Measurements from ENCODE around the gene ADGRL1. TPM values are rescaled to one million over a fixed set of nuclear protein-coding genes. Genes with fewer than 3 reads are reported as not detected.

ADGRL1 gene
- total and polyA plus RNA-seq, 2 donors (not counting 1 experiment from before 2014, with no cell fraction given): 0.64 to 1.8 TPM

DNA sequence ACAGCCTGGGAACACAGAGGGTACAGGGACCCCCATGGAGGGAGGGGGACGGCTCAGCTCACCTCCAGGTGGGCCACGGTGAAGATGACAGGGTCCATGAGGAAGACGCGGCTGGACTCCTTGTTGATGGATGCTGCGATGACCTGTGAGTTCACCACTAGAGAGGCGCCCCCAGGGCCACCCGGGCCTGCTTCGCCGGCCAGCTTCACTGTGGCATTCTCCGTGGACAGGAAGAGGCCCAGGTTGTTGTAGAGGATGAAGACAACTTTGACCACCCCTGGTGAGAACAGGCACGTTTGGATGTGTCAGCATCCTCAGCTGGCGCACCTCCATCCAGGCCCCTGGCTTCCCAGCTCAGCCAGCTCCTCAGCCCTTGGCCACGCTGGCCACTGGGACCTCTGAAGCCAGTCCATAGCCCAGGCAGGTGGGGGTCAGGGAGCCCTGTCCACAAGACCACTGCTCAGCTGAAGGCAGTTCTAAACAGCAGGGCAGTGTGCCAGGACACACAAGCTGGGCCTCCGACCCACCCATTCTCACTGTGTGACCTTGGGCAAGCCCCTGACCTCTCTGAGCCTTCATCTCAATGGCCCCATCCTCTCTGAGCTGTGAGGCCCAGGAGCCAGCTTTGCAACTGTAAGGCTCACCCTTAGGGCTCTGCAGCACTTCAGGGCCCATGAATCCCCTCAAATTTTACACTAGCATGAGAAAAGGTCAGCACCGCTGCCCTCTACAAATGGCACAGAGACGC, 47.5 kb downstream of the ADGRL1 start:
- CTCF ChIA-PET: interaction anchor here (0.6 to 1.5 kb wide), 4 partner anchors 11 to 320 kb away, joined by 3 to 5 read pairs (median 3); partner anchors contain the start of gene ASF1B
- H3K9me3 Mint-ChIP-seq (ENCODE audit: insufficient read depth): no peaks in the 10 kb centered on the region
- TF ChIP-seq EZH2 (IDR thresholded peaks at IDR 0.05; ENCODE audit: borderline replicate concordance, insufficient read depth, low read depth, low read length, poor library complexity, severe bottlenecking): no peak
- TF ChIP-seq, protein P1, sequence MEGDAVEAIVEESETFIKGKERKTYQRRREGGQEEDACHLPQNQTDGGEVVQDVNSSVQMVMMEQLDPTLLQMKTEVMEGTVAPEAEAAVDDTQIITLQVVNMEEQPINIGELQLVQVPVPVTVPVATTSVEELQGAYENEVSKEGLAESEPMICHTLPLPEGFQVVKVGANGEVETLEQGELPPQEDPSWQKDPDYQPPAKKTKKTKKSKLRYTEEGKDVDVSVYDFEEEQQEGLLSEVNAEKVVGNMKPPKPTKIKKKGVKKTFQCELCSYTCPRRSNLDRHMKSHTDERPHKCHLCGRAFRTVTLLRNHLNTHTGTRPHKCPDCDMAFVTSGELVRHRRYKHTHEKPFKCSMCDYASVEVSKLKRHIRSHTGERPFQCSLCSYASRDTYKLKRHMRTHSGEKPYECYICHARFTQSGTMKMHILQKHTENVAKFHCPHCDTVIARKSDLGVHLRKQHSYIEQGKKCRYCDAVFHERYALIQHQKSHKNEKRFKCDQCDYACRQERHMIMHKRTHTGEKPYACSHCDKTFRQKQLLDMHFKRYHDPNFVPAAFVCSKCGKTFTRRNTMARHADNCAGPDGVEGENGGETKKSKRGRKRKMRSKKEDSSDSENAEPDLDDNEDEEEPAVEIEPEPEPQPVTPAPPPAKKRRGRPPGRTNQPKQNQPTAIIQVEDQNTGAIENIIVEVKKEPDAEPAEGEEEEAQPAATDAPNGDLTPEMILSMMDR (IDR thresholded peaks at IDR 0.05): no peak
- Histone ChIP-seq H4K20me1 (ENCODE audit: control insufficient read depth, insufficient read depth, low read length, poor library complexity, severe bottlenecking) (no peaks in the 10 kb centered on the region), H3K27me3 (replicated peaks in 1 of 4; ENCODE audit: control extremely low read depth in 1 of 4, control insufficient read depth in 3 of 4, insufficient read depth in 4 of 4, low read length in 3 of 4) (peaks cover 0 to 2% (median 0%) of the 10 kb centered on the region in 4 experiments), H3K4me2 (replicated peaks; ENCODE audit: low read depth, low read length, poor library complexity, severe bottlenecking) (no peak overlapping the region), H3K27ac (ENCODE audit: low read length in 2 of 2) (no peak overlapping the region), H3K79me2 (ENCODE audit: control insufficient read depth, insufficient read depth, low read length) (no peaks in the 10 kb centered on the region), H2AFZ (ENCODE audit: insufficient read depth, low read depth, low read length, poor library complexity, severe bottlenecking) (no peak overlapping the region), H3K4me1 (ENCODE audit: control insufficient read depth in 2 of 2, insufficient read depth in 2 of 2, low read length in 2 of 2) (no peaks in the 10 kb centered on the region), H3K4me3 (ENCODE audit: control extremely low read depth in 1 of 5, extremely low read depth in 1 of 5, insufficient read depth in 1 of 5, low read depth in 2 of 5, low read length in 4 of 5) (no peak overlapping the region), H3K9ac (ENCODE audit: low read length) (no peak overlapping the region), H3K9me3 (ENCODE audit: control extremely low read depth in 1 of 3, control insufficient read depth in 2 of 3, insufficient read depth in 1 of 3, low read length in 2 of 3) (no peaks in the 10 kb centered on the region), H3K36me3 (replicated peaks in 1 of 2; ENCODE audit: control extremely low read depth in 1 of 2, control insufficient read depth in 1 of 2, extremely low read depth in 1 of 2, insufficient read depth in 2 of 2, low read length in 1 of 2) (no peaks in the 10 kb centered on the region)
- POLR2A ChIA-PET: no interaction called here
- H3K4me1 Mint-ChIP-seq: no peaks in the 10 kb centered on the region
- H3K4me3 Mint-ChIP-seq: no peak overlapping the region
- no peak for DNase-seq
- no peak overlapping the region for H3K27ac Mint-ChIP-seq
- 95% methylated on average over 15 of the region's 16 CpGs for WGBS (ENCODE audit: insufficient coverage)
- no peak for ATAC-seq (ENCODE audit: low read depth)
- intact Hi-C loops (cut with micrococcal nuclease): no loop called here
- H3K27me3 Mint-ChIP-seq: no peaks in the 10 kb centered on the region

DNA sequence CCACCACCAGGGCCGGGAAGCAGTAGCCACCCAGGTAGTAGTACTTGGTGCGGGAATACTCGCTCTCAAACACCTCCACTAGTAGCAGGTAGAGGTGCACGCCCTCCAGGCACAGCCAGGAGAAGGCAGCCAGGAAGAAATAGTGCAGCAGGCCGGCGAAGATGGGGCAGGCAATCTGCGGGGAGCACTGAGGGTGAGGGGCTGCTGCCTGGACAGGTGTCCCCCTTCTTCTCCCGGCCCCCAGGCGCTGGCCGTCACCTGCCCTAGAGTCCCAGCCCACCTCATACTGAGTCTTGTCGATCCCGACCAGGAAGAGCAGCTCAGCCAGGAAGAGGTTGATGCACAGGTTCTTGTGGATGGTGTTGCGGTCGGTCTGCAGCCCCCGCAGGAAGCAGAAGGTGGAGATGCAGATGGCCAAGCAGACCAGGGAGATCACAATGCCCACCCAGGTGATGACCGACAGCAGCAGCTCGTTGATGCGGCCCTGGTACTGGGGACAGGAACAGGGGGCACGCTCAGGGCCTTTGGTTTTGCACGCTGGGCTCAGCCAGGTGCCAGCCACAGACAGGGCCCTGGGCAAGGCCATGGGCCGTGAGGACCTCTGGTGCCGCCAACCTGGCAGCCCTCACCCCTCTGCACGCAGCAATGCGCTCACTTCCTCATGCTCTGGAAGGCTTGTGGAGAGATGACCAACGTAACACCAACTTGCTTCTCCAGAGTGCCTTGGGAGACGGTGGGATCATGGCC, 48.8 kb downstream of the ADGRL1 start:
- no peak for ATAC-seq (ENCODE audit: low read depth)
- H3K4me3 ChIP-seq (ENCODE audit: control extremely low read depth in 1 of 5, extremely low read depth in 1 of 5, insufficient read depth in 1 of 5, low read depth in 2 of 5, low read length in 4 of 5): no peak overlapping the region
- H3K9me3 ChIP-seq (ENCODE audit: control extremely low read depth in 1 of 3, control insufficient read depth in 2 of 3, insufficient read depth in 1 of 3, low read length in 2 of 3): no peaks in the 10 kb centered on the region
- Mint-ChIP-seq H3K4me3 (no peak overlapping the region), H3K27ac (no peak overlapping the region), H3K9me3 (ENCODE audit: insufficient read depth) (no peaks in the 10 kb centered on the region), H3K27me3 (no peaks in the 10 kb centered on the region), H3K4me1 (no peaks in the 10 kb centered on the region)
- WGBS (ENCODE audit: insufficient coverage): 95% methylated on average over 21 of the region's 26 CpGs
- no peak overlapping the region for H2AFZ ChIP-seq (ENCODE audit: insufficient read depth, low read depth, low read length, poor library complexity, severe bottlenecking)
- H3K4me2 ChIP-seq (replicated peaks; ENCODE audit: low read depth, low read length, poor library complexity, severe bottlenecking): no peak overlapping the region
- ChIA-PET POLR2A (no interaction called here), CTCF (interaction anchor here (1.0 to 1.5 kb wide), 3 partner anchors 9 to 191 kb away, joined by 3 to 5 read pairs (median 3); partner anchors contain the start of gene ASF1B)
- no peak overlapping the region for H3K27ac ChIP-seq (ENCODE audit: low read length in 2 of 2)
- H4K20me1 ChIP-seq (ENCODE audit: control insufficient read depth, insufficient read depth, low read length, poor library complexity, severe bottlenecking): no peaks in the 10 kb centered on the region
- no peak for DNase-seq
- intact Hi-C loops (cut with micrococcal nuclease): no loop called here
- no peaks in the 10 kb centered on the region for H3K36me3 ChIP-seq (replicated peaks in 1 of 2; ENCODE audit: control extremely low read depth in 1 of 2, control insufficient read depth in 1 of 2, extremely low read depth in 1 of 2, insufficient read depth in 2 of 2, low read length in 1 of 2)
- TF ChIP-seq EZH2 (IDR thresholded peaks at IDR 0.05; ENCODE audit: borderline replicate concordance, insufficient read depth, low read depth, low read length, poor library complexity, severe bottlenecking): no peak
- TF ChIP-seq, protein P1 (IDR thresholded peaks at IDR 0.05): no peak
- H3K9ac ChIP-seq (ENCODE audit: low read length): no peak overlapping the region
- no peaks in the 10 kb centered on the region for H3K4me1 ChIP-seq (ENCODE audit: control insufficient read depth in 2 of 2, insufficient read depth in 2 of 2, low read length in 2 of 2)
- H3K27me3 ChIP-seq (replicated peaks in 1 of 4; ENCODE audit: control extremely low read depth in 1 of 4, control insufficient read depth in 3 of 4, insufficient read depth in 4 of 4, low read length in 3 of 4): peaks cover 0 to 2% (median 0%) of the 10 kb centered on the region in 4 experiments
- H3K79me2 ChIP-seq (ENCODE audit: control insufficient read depth, insufficient read depth, low read length): no peaks in the 10 kb centered on the region

Measured in B cell (primary cell).